Measurements from ENCODE around the gene ATP4B.

ATP4B gene

GRCh38 chr13:113656003-113656588 is 1.9 kb downstream of the ATP4B start:
- DNase-seq, result no peak

DNA sequence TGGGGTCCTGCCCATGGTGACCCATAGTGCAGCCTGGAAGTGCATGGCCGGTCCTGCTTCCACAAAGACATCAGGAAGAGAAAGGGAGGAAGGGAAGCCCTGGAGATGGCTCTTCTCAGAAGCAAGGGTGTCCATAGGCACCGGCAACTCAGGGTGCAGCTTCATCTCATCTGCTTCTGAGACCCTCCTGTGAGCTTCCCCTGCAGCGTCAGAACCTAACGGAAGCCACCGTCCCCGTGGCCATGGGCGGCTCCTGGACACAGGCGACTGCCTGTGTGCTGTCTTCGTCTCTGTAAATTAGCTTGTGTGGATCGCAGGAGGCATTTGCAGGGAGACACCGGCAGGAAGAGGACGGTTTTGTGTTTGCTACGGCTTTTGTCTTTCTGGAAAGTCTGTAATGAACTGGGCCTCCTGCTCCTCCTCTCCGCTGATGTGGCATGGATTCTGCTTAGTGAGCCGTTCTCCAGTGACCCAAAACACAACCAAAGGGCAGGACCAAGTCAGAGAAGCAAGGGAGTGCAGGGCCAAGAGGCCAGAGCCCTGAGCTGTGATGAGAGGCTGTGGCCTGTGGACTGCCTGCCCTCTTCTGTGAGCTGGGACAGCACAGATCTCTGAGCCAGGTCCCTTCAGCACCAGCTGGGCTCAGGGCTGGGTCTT is 2.5 kb downstream of the ATP4B start:
- no peak for DNase-seq

- DNase-seq, result no peak
Observed at GRCh38 chr13:113654591-113655345, 3.2 kb downstream of the ATP4B start.

- DNase-seq, result no peak
Observed at GRCh38 chr13:113654175-113654560, 3.8 kb downstream of the ATP4B start.

- no peak for DNase-seq
Observed at GRCh38 chr13:113653264-113654174, 4.5 kb downstream of the ATP4B start.

DNA sequence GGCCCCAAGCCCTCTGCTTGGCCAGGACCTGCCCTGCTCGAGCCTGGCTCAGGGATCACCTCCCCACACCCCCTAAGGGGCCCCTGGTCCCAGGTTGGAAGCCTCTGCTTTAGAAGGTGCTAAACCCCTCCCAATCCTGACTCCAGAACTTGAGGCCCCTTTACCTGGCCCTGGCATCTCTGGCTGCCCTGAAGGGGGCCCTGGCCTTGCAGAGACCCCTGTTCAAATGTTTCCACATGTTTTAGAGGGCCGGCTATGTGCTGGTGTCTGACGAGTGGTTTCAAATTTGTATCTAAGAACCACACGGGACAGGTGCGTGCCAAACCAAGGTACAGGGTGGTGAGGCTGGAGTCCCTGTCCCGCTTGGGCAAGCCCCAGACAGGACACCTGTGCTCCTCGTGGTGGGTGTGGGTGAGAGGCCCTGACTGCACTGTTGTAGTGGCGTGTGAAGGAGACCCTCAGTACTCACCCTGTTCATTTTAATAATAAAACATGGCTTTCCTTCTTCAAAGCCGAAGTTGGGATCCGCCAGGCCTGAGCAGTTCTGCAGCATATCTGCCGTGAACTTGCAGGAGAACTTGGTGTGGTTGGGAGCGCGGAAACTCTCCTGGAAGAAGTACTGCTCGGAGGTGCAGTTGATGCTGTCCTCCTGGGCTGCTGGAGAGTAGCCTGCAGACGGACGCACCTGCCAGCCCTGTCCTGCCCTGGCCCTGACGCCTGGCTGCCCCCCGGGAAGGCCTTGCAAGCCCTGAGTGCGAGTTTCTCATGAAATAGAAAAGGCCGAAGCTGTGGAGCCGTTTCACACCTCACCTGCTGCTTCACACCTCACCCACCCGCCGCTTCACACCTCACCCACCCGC is 5.4 kb downstream of the ATP4B start:
- no peak for DNase-seq

DNA sequence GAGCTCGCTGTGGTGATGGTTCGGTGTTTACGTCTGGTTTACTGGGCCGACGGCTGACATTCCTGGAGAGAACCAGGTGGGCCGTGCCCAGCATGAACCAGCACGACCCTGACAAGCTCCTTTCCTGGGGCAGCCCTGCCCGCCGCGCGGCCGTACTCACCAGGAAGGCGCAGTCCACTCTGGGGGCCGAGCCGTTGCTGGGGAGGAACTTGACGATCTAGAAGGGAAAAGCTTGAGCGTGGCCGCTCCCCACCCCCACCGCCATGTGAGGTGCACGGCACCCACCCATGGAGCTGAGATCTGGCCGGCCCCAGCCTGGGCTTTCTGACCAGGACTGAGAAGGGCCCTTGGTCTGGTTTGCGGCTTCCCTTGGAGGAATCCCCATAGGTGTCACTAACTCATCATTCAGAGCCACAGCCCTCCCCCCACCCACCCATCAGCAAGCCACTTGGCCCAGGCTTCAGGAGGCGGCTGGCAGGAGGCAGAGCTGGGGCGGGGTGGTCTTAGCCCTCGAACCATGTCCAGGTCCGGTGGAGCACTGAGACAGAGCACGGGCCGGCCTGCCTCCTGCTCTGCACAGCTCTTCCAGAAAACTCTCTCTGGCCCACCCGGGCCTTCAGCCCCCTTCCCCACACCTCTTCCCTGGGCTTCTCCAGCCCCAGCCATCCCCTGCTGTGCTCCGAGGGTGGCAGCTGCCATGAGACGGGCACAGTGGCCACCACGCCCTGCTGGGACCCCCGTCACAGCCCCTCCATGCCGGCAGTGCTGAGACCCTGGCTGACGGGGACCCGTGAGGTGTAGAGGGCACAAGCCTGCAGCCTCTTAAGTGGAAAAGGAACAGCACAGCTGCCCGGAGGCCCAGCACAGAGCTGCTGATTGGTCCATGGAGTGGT is 6.2 kb downstream of the ATP4B start:
- no peak for DNase-seq

DNA sequence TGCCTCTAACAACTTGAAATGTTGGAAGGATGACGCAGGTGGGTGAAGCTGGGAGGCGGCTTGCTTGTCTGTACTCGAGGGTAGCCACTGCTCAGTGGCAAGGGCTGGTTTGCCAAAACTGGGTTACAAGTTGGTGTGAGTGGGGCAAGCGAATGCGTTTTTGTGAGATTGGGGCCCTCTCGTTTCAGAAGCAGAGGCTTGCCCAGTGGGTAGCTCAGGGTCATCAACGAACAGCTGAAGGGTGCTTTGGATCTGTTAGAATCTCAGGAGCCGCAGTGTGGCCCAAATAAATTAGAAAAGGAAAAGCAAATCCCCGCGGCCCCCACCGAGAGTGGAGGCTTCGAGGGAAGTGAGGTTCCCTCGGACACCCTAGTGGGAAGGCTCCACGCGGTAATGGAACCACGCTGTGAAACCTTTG is 7.3 kb downstream of the ATP4B start:
- DNase-seq, result no peak

- DNase-seq, result no peak
Observed at GRCh38 chr13:113650275-113650674, 7.7 kb downstream of the ATP4B start.

DNA sequence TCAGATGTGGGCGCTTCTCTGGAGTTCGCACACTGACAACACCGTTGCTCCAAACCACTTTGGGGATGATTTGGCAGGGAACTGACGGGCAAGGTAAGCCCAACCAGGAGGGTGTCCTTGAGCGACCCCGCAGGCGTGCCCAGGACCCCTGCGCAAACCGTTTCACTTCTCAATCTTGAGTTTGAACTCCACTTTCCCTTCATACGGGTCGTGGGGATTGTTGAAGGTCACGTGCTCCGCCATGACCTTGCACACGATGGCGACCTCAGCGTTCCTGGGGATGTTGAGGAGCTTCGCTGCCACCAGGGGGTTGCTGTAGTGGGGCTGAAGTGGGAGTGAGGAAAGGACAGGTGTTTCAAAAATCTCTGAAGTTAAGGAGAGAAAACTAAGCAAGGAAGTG is 8.8 kb downstream of the ATP4B start:
- no peak for DNase-seq

DNA sequence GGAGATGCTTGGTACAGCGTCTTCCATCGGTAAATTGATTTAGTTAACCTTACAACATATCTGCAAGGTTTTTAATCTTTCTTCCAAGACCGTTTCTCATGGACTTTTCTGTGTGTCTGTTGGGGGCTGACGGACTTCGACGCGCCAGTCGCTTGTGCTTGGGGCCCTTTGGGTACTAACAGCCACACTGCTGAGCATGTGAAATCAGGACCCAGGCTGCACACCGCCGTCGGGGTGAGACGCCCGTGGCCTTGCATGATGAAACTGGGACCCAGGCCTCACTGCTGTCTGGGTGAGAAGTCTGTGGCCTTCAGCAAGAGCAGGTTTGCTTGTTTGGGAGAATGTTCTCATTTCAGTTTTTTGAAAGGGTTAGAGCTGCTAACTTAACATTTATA is 9.8 kb downstream of the ATP4B start:
- DNase-seq, result no peak

- DNase-seq, result peak; percentile 63
Observed at GRCh38 chr13:113647351-113648215, 10.4 kb downstream of the ATP4B start.

DNA sequence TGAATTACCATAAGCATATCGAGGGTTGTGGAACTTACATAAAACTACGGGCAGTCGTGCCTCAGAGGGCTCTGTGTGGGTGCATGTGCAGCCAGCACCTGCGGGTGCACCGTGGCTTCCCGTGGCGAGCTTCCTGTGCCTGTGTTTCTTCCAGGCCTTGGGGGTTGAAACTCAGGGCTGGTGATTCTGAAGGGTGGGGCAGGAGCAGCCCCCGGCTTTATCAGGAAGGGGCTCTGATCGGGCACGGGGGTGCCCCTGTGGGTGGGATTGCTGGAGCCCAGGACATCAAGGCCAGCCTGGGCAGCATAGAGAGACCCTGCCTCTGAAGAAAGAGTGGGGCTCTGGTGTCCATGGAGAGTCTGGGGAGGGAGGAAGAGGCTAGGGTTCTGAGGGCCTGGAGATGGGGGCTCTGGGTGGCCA is 11.1 kb downstream of the ATP4B start:
- DNase-seq, result no peak

DNA sequence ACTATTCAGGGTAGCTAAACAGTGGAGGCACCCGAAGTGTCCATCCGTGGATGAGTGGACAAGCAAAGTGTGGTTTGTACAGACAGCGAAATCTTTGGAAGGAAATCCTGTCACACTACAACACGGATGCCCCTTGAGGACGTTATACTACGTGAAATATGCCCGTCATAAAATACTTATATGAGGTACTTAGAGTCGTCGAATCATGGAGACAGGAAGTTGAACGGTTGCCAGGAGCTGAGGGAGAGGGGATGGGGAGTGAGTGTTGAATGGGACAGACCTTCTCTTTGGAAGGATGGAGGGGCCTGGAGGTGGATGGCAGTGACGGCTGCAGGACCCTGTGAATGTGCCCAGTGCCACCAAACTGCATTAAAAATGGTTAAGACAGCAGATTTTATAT is 11.6 kb downstream of the ATP4B start:
- no peak for DNase-seq

- DNase-seq, result no peak
Observed at GRCh38 chr13:113645329-113645728, 12.7 kb downstream of the ATP4B start.

DNA sequence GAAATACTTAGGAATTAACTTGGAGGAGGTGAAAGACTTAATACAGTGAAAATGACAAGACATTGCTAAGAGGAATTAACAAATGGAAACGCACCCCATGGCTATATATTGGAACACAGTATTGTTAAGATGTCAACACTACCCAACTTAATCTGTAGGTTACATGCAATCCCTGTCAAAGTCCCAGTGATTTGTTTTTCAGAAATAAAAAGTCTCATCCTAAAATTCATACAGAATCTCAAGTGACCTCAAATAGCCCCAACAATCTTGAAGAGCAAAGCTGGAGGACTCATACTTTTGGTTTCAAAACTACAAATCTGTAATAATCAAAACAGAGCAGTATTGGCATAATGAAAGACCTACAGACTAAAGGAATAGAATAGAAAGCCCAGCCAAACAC is 13.2 kb downstream of the ATP4B start:
- DNase-seq, result no peak

DNA sequence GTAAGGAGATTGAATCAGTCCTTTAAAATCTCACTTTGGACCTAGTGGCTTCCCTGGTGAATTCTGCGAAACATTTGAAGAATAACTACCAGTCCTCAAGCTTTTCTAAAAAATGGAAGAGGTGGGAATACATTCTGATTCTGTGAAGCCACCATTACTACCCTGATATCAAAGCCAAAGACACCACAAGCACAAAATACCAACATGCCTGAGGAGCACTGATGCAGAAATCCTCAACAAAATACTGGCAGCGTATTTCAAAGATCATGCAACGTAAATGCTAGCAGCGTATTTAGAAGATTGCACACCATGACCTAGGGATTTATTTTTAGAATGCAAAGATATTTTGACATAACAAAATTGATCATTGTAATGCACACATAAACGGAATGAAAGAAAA is 14.4 kb downstream of the ATP4B start:
- DNase-seq, result no peak

- no peak for DNase-seq
Observed at GRCh38 chr13:113642563-113642962, 15.4 kb downstream of the ATP4B start.

DNA sequence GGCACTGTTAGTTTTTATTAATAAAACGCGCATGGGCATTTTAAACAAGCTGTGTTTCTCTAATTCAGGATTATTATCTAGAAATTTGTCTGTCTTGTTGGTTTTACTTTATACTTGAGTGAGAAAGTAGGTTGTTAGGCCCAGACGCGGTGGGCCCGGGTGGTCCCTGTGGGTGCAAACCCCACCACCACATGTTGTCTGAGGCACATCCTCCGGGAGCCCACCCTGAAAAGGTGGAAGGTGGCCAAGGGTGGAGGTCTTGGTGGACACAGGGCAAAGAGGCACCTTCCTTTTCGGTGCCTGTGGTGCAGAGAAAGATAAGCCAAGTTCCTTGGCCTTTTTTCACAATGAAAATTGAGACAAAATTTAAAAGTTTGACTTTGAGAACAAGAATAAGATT is 16.6 kb downstream of the ATP4B start:
- DNase-seq, result no peak

GRCh38 chr13:113639616-113640262 is 18.3 kb downstream of the ATP4B start:
- no peak for DNase-seq
